ENCODE data around the gene MAD1L1. TPM values are rescaled to one million over a fixed set of nuclear protein-coding genes. Genes with fewer than 3 reads are reported as not detected.

MAD1L1 gene
- total and polyA plus RNA-seq, 2 experiments from 2014 or later: 38.2 to 69.8 TPM

DNA sequence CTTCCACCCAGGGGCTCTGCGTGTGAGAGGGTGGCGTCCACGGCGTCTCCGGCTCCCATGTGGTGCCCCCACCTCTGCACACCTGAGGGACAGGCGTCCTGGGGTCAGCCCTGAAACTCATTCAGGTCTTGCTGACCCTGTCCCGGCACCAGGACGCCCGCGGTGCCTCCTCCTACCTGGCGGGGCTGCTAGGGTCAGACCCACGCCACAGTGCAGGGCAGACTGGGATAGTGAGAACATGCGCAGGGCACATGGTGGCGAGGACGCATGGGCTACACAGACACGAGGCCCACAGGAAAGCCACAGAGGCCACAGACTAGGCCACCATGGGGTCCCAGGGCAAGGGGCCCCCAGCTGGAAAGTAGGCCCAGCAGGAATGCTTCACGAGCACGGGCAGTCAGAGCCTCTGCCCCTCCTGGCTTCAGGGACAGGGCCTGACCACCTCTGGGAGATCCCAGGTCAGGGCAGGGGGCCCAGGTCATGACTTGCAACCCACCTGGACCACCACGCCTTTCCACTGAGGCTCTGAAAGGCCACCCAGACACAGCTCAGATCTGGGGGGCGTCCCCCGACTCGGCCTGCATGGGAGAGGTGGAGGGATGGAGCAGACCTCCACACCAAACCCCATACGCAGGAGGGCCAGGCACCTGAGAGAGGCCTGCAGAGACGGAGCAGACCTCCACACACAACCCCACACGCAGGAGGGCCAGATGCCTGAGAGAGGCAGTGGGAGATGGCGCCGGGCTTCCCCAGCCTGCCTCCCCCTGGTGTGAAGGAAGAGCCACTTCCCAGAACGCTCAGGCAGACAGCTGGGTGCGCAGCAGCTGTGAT lies 374.1 kb downstream of the MAD1L1 start:
- Histone ChIP-seq H3K36me3 (ENCODE audit: low read depth) (no peaks in the 10 kb centered on the region), H4K20me1 (ENCODE audit: insufficient read depth) (no peaks in the 10 kb centered on the region), H3K9ac (no peak overlapping the region), H2AFZ (no peak overlapping the region), H3K4me2 (ENCODE audit: unreplicated experiment) (no peak overlapping the region), H3K79me2 (ENCODE audit: insufficient read depth) (no peaks in the 10 kb centered on the region), H3K27ac (no peak overlapping the region), H3K9me2 (ENCODE audit: insufficient read depth) (no peaks in the 10 kb centered on the region), H3K27me3 (replicated peaks; ENCODE audit: insufficient read depth) (no peaks in the 10 kb centered on the region), H3K9me3 (ENCODE audit: low read depth) (no peaks in the 10 kb centered on the region), H3K4me3 (no peak overlapping the region), H3F3A (ENCODE audit: insufficient read depth) (no peaks in the 10 kb centered on the region), H3K4me1 (ENCODE audit: insufficient read depth) (no peaks in the 10 kb centered on the region)
- TF ChIP-seq EZH2 (IDR thresholded peaks at IDR 0.05; ENCODE audit: insufficient read depth, poor library complexity, severe bottlenecking): no peak
- TF ChIP-seq EZH2phosphoT487 (IDR thresholded peaks at IDR 0.05; ENCODE audit: insufficient read depth, low read depth): no peak
- DNase-seq: no peak
- in situ Hi-C loops (cut with MboI): no loop called here
- WGBS, 2 experiments (ENCODE audit: low coverage in 1 of 2, low lambda C conversion rate in 2 of 2, missing lambda C conversion rate in 2 of 2): 92 to 95% methylated on average over 24 to 29 of the region's 29 CpGs

DNA sequence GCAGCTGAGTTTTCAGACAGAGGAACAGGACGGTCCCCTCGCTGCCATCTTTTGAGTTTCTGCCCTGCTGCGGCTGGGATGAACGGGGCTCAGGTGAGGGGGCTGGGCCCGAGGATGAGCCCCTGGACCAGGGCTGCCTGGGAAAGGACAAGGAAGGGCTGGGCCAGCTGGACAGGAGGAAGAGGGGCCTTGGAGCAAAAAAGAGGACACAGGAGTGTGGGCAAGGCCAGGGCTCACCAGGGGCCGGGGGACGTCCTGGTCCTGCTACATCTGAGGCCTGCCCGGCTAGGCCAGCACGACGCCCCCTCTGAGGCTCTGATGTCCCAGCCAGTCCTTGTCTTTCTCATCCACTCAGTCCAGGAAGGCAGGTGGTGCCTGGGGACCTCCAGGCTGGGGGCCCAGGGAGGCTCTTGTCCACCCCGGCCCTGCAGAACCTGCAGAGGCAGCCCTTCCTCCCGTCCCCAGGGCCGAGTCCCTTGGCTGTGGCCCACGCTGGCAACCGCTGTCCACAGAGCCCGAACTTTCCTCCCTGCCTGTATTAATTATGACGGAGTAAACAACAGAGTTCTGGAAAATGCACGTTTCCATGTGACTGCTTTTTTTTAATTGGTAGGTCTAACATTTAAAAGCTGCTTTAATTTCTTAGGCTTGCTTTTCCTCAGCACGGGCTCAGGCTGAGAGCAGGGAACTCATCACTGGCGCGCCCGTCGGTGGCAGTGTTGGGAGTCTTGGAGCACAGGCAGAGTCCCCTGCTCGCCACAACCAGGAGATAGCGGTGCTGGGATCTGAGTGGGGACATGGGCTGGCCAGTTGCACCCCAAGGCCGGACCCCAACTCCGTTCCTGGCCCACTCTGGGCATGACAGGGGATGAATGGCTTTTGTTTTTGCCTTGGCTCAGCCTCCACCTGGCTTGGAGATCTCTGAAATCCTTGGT lies 375.0 kb downstream of the MAD1L1 start:
- Histone ChIP-seq H3F3A (ENCODE audit: insufficient read depth) (no peaks in the 10 kb centered on the region), H3K4me1 (ENCODE audit: insufficient read depth) (no peaks in the 10 kb centered on the region), H3K79me2 (ENCODE audit: insufficient read depth) (no peaks in the 10 kb centered on the region), H3K4me2 (ENCODE audit: unreplicated experiment) (no peak overlapping the region), H3K4me3 (no peak overlapping the region), H3K9ac (no peak overlapping the region), H3K27ac (no peak overlapping the region), H3K27me3 (replicated peaks; ENCODE audit: insufficient read depth) (no peaks in the 10 kb centered on the region), H4K20me1 (ENCODE audit: insufficient read depth) (no peaks in the 10 kb centered on the region), H2AFZ (no peak overlapping the region), H3K36me3 (ENCODE audit: low read depth) (no peaks in the 10 kb centered on the region), H3K9me3 (ENCODE audit: low read depth) (no peaks in the 10 kb centered on the region), H3K9me2 (ENCODE audit: insufficient read depth) (no peaks in the 10 kb centered on the region)
- DNase-seq: no peak
- 67 to 68% methylated on average over 27 of the region's 27 CpGs for WGBS, 2 experiments (ENCODE audit: low coverage in 1 of 2, low lambda C conversion rate in 2 of 2, missing lambda C conversion rate in 2 of 2)
- no peak for TF ChIP-seq EZH2 (IDR thresholded peaks at IDR 0.05; ENCODE audit: insufficient read depth, poor library complexity, severe bottlenecking)
- TF ChIP-seq EZH2phosphoT487 (IDR thresholded peaks at IDR 0.05; ENCODE audit: insufficient read depth, low read depth): no peak
- in situ Hi-C loops (cut with MboI): no loop called here

- H3K4me1 ChIP-seq (ENCODE audit: insufficient read depth): no peaks in the 10 kb centered on the region
- WGBS, 2 experiments (ENCODE audit: low coverage in 1 of 2, low lambda C conversion rate in 2 of 2, missing lambda C conversion rate in 2 of 2): 91% methylated on average over 24 of the region's 24 CpGs
- H3K36me3 ChIP-seq (ENCODE audit: low read depth): no peaks in the 10 kb centered on the region
- H3K9ac ChIP-seq: no peak overlapping the region
- H3K79me2 ChIP-seq (ENCODE audit: insufficient read depth): no peaks in the 10 kb centered on the region
- DNase-seq: no peak
- TF ChIP-seq EZH2 (IDR thresholded peaks at IDR 0.05; ENCODE audit: insufficient read depth, poor library complexity, severe bottlenecking) (no peak), EZH2phosphoT487 (IDR thresholded peaks at IDR 0.05; ENCODE audit: insufficient read depth, low read depth) (no peak)
- H3F3A ChIP-seq (ENCODE audit: insufficient read depth): no peaks in the 10 kb centered on the region
- H3K27me3 ChIP-seq (replicated peaks; ENCODE audit: insufficient read depth): no peaks in the 10 kb centered on the region
- H3K4me2 ChIP-seq (ENCODE audit: unreplicated experiment): no peak overlapping the region
- H3K9me3 ChIP-seq (ENCODE audit: low read depth): no peaks in the 10 kb centered on the region
- no peak overlapping the region for H3K4me3 ChIP-seq
- H2AFZ ChIP-seq: no peak overlapping the region
- H3K27ac ChIP-seq: no peak overlapping the region
- in situ Hi-C loops (cut with MboI): no loop called here
- no peaks in the 10 kb centered on the region for H3K9me2 ChIP-seq (ENCODE audit: insufficient read depth)
- H4K20me1 ChIP-seq (ENCODE audit: insufficient read depth): no peaks in the 10 kb centered on the region
Measured at GRCh38 chr7:1856888-1857441, 375.8 kb downstream of the MAD1L1 start.

DNA sequence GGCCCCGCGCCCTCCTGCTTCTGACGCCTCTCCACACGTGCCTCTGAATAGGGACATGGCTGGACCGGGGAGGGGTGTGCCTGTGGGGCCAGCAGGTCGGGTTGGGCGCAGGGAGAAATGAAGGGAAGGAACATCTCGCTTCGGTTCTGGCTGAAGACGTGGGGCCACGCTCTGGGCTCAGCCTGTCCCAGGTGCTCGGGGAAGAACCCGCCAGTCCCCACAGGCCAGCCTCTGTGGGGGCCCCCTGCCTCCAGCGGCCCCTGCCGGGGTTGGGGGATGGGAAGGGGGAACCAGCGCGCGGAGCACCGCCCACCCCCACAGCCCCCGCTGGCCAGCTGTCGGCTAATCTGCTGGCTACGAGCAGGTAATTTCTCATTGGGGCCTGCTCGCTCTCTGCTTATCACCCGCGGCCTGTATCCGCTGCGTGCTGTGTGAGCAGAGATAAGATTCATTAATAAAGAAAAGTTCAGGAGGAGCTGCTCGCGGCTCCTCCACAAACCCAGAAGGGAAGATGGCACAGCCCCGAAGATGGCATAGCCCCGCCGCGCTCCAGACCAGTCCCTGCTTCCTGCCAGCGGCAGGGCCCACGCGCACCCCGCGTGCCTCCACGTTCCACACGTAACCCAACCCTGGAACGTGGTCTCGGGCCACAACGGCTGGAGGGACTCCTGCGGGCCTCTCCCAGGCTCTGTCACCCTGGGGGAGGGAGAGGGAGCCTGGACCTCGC lies 376.4 kb downstream of the MAD1L1 start:
- Histone ChIP-seq H3K9ac (no peak overlapping the region), H3K4me2 (ENCODE audit: unreplicated experiment) (no peak overlapping the region), H3K9me3 (ENCODE audit: low read depth) (no peaks in the 10 kb centered on the region), H3K27me3 (replicated peaks; ENCODE audit: insufficient read depth) (no peaks in the 10 kb centered on the region), H3F3A (ENCODE audit: insufficient read depth) (no peaks in the 10 kb centered on the region), H2AFZ (no peak overlapping the region), H3K4me3 (no peak overlapping the region), H3K4me1 (ENCODE audit: insufficient read depth) (no peaks in the 10 kb centered on the region), H4K20me1 (ENCODE audit: insufficient read depth) (no peaks in the 10 kb centered on the region), H3K79me2 (ENCODE audit: insufficient read depth) (no peaks in the 10 kb centered on the region), H3K36me3 (ENCODE audit: low read depth) (no peaks in the 10 kb centered on the region), H3K9me2 (ENCODE audit: insufficient read depth) (no peaks in the 10 kb centered on the region), H3K27ac (no peak overlapping the region)
- in situ Hi-C loops (cut with MboI): no loop called here
- TF ChIP-seq EZH2phosphoT487 (IDR thresholded peaks at IDR 0.05; ENCODE audit: insufficient read depth, low read depth) (no peak), EZH2 (IDR thresholded peaks at IDR 0.05; ENCODE audit: insufficient read depth, poor library complexity, severe bottlenecking) (no peak)
- 91 to 98% methylated on average over 27 to 45 of the region's 45 CpGs for WGBS, 2 experiments (ENCODE audit: low coverage in 1 of 2, low lambda C conversion rate in 2 of 2, missing lambda C conversion rate in 2 of 2)
- no peak for DNase-seq
